Thymus (tissue), 11 donors: Measurements from ENCODE around the gene TLR6. TPM values are rescaled to one million over a fixed set of nuclear protein-coding genes. Genes with fewer than 3 reads are reported as not detected.
"Not testable (repeated sequence)": the region's sequence is repeated elsewhere in the genome, so short reads cannot be mapped to it uniquely, and the experiment has no call there.

Experiments
- DNase-seq, 9 donors: peaks; one replicate each; pipeline ENCODE4 v3.0.0-alpha.2; 2013; ENCODE audit warnings: low spot score in 9 of 9, low read depth in 6 of 9, missing footprints in 1 of 9
- H3K27ac ChIP-seq, 2 donors: one replicate each; pipeline ENCODE4 v1.5.1; 2013; ENCODE audit warnings: control low read depth in 1 of 2, low read depth in 1 of 2, low read length in 1 of 2, mild to moderate bottlenecking in 1 of 2, moderate library complexity in 1 of 2
- H3K27me3 ChIP-seq, 2 donors: one replicate each; pipeline ENCODE4 v1.5.1; 2013; ENCODE audit warnings: low read length in 1 of 2; ENCODE audit not compliant: control insufficient read depth in 2 of 2, insufficient read depth in 1 of 2
- H3K36me3 ChIP-seq, 2 donors: one replicate each; pipeline ENCODE4 v1.5.1; 2013; ENCODE audit warnings: low read length in 1 of 2, mild to moderate bottlenecking in 1 of 2, moderate library complexity in 1 of 2; ENCODE audit not compliant: control insufficient read depth in 2 of 2, insufficient read depth in 2 of 2
- H3K4me1 ChIP-seq, 2 donors: one replicate each; pipeline ENCODE4 v1.5.1; 2013; ENCODE audit warnings: low read length in 2 of 2; ENCODE audit not compliant: control insufficient read depth in 2 of 2, insufficient read depth in 2 of 2
- H3K4me3 ChIP-seq, 2 donors: one replicate each; pipeline ENCODE4 v1.5.1; 2013; ENCODE audit warnings: low read length in 2 of 2, control low read depth in 1 of 2, mild to moderate bottlenecking in 1 of 2
- H3K9me3 ChIP-seq, 2 donors: one replicate each; pipeline ENCODE4 v1.5.1; 2013; ENCODE audit warnings: low read length in 1 of 2, mild to moderate bottlenecking in 1 of 2; ENCODE audit not compliant: control insufficient read depth in 2 of 2, insufficient read depth in 1 of 2
- WGBS: extraction: QIAGEN DNeasy Blood & Tissue Kit; methylation state at CpG from one replicate; pipeline ENCODE4 v1.1.7; 2013; 5-methylcytosine and 5-hydroxymethylcytosine counted together
- polyA plus RNA-seq: library from polyadenylated mRNA; stranded (reverse); fragments of 200-250 nt; gene quantifications from one replicate; pipeline ENCODE4 v1.2.3, GENCODE V29; 2013
- total RNA-seq: library from RNA; stranded (reverse); fragments of 120-200 nt; gene quantifications from one replicate; pipeline ENCODE4 v1.2.4, GENCODE V29; 2013
- donor health status: healthy.

The TLR6 gene
- total and polyA plus RNA-seq, 2 donors = 1.6 to 2.5 TPM

DNA sequence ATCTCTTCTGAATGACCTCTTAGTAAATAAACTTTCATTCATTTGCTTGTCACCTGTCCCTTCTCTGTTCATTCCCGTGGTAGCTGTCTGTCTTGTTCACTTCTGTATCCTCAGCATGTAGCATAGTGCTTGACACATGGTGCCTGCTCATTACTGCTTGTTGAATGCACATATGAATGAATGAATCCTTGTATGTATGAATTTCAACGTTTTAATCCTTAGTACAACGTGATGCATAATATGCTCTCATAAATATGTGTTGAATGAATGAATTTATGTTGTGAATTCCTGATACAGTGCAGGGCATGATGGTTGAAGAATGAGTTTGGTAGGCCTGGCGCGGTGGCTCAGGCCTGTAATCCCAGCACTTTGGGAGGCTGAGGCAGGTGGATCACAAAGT, 76.8 kb downstream of the TLR6 start:
- no peaks in the 10 kb centered on the region for H3K36me3 ChIP-seq
- H3K27ac ChIP-seq = no peak overlapping the region
- WGBS = 96% methylated on average over 5 of the region's 5 CpGs
- H3K4me3 ChIP-seq = no peak overlapping the region
- H3K9me3 ChIP-seq = no peaks in the 10 kb centered on the region
- H3K27me3 ChIP-seq = no peaks in the 10 kb centered on the region
- peaks cover 2 to 3% of the 10 kb centered on the region in 2 donors for H3K4me1 ChIP-seq
- no peak for DNase-seq

DNA sequence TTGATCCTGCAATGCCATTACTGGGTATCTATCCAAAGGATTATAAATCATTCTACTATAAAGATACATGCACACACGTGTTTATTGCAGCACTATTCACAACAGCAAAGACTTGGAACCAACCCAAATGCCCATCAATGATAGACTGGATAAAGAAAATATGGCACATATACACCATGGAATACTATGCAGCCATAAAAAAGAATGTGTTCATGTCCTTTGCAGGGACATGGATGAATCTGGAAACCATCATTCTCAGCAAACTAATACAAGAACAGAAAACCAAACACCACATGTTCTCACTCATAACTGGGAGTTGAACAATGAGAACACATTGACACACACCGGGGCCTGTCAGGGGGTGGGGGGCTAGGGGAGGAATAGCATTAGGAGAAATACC, 78.7 kb downstream of the TLR6 start:
- not testable (repeated sequence) for H3K9me3 ChIP-seq, H3K4me1 ChIP-seq, H3K27ac ChIP-seq, H3K27me3 ChIP-seq, H3K36me3 ChIP-seq, H3K4me3 ChIP-seq, DNase-seq
- 95% methylated on average over 2 of the region's 2 CpGs for WGBS

DNA sequence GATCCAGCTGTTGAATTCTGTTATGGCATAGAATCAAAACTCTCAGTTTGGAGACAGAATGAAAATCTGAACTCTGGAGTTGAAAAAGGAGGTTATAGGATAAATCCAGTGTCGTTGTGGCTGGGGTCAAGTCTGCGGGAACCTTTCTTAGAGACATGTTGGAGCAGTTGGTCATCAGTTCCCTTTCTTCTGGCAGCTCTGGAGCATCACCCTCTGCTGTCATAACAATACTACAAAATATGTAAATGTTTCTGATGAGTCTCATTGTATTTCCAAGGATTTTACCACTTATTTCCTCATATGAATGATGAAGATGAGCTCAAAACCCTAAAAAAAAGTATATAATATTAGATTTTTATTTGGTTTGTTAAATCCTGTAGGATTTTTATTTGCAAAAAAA, 81.3 kb downstream of the TLR6 start:
- no peaks in the 10 kb centered on the region for H3K27me3 ChIP-seq
- no peaks in the 10 kb centered on the region for H3K4me1 ChIP-seq
- H3K4me3 ChIP-seq = no peak overlapping the region
- no peaks in the 10 kb centered on the region for H3K36me3 ChIP-seq
- DNase-seq = no peak
- no peaks in the 10 kb centered on the region for H3K9me3 ChIP-seq
- WGBS = 98% methylated on average over 2 of the region's 2 CpGs
- no peak overlapping the region for H3K27ac ChIP-seq

- WGBS = 97% methylated on average over 8 of the region's 8 CpGs
- DNase-seq = no peak
- Histone ChIP-seq H3K9me3 (no peaks in the 10 kb centered on the region), H3K4me3 (no peak overlapping the region), H3K27me3 (no peaks in the 10 kb centered on the region), H3K4me1 (no peaks in the 10 kb centered on the region), H3K36me3 (no peaks in the 10 kb centered on the region), H3K27ac (no peak overlapping the region)
Observed at GRCh38 chr4:38774181-38774955, 82.2 kb downstream of the TLR6 start.

Other genes starting within 250 kb of the TLR6 start
- 11.0 TPM for gene KLF3, start 192.6 kb downstream of the TLR6 start, total RNA-seq
- gene KLF3, start 192.6 kb downstream of the TLR6 start, polyA plus RNA-seq = 23.8 TPM
- gene TLR10, start 73.8 kb downstream of the TLR6 start, total RNA-seq = 8.9 TPM
- gene TLR10, start 73.8 kb downstream of the TLR6 start, polyA plus RNA-seq = 4.4 TPM
- gene TLR1, start 52.0 kb downstream of the TLR6 start, total RNA-seq = 17.4 TPM
- 6.1 TPM for gene TLR1, start 52.0 kb downstream of the TLR6 start, polyA plus RNA-seq
- gene FAM114A1, start 11.0 kb upstream of the TLR6 start, total RNA-seq = 5.9 TPM
- 7.3 TPM for gene FAM114A1, start 11.0 kb upstream of the TLR6 start, polyA plus RNA-seq
- 15.0 TPM for gene TMEM156, start 175.6 kb upstream of the TLR6 start, total RNA-seq
- 23.7 TPM for gene TMEM156, start 175.6 kb upstream of the TLR6 start, polyA plus RNA-seq
- gene KLHL5, start 205.4 kb upstream of the TLR6 start, total RNA-seq = 16.0 TPM
- 9.9 TPM for gene KLHL5, start 205.4 kb upstream of the TLR6 start, polyA plus RNA-seq